T-helper 17 cell (primary cell): ENCODE data around the gene ROMO1. TPM values are rescaled to one million over a fixed set of nuclear protein-coding genes. Genes with fewer than 3 reads are reported as not detected.
"Not testable (repeated sequence)": the region's sequence is repeated elsewhere in the genome, so short reads cannot be mapped to it uniquely, and the experiment has no call there.

Experiments
- ATAC-seq: fragments of 150-1000 bp; cut with Tn5 transposase; 2 replicates; pipeline ENCODE4 v1.10.0; 2021; ENCODE audit warnings: mild to moderate bottlenecking, moderate library complexity
- DNase-seq, 3 donors: peaks; one replicate each; pipeline versions ENCODE4 v3.0.0 to v3.0.0-alpha.2; 2020 to 2021
- H3K9me3 ChIP-seq: one replicate; pipeline ENCODE4 v1.7.0; 2013; ENCODE audit warnings: low read length, mild to moderate bottlenecking; ENCODE audit not compliant: control insufficient read depth, poor library complexity, severe bottlenecking
- H3K27ac Mint-ChIP-seq: one replicate; pipeline ENCODE4 v1.8.0; 2022; ENCODE audit warnings: mild to moderate bottlenecking, moderate library complexity, mixed read lengths
- H3K27me3 Mint-ChIP-seq: one replicate; pipeline ENCODE4 v1.8.0; 2022; ENCODE audit warnings: mixed read lengths
- H3K36me3 Mint-ChIP-seq: one replicate; pipeline ENCODE4 v1.8.0; 2022; ENCODE audit warnings: low read depth, mixed read lengths
- H3K4me1 Mint-ChIP-seq: one replicate; pipeline ENCODE4 v1.8.0; 2022; ENCODE audit warnings: mild to moderate bottlenecking, mixed read lengths
- H3K4me3 Mint-ChIP-seq: one replicate; pipeline ENCODE4 v1.8.0; 2022; ENCODE audit warnings: mild to moderate bottlenecking, moderate library complexity, mixed read lengths
- total RNA-seq, 4 donors: library from RNA in 2 of 4; stranded (reverse) in 2 of 4; gene quantifications; one replicate each; pipeline ENCODE4 v1.2.3 and lab custom pipeline; 2022 to 2026

The ROMO1 gene
- total RNA-seq, 2 donors from 2014 or later: 35.1 to 37.6 TPM

GRCh38 chr20:35663516-35664465 is 35.4 kb upstream of the ROMO1 start:
- peak overlapping the region; percentile 99 for H3K27ac Mint-ChIP-seq
- ATAC-seq: peak; percentile 63

GRCh38 chr20:35664466-35665206 is 34.6 kb upstream of the ROMO1 start, which contains the start of the genes CPNE1 and RBM12:
Gene CPNE1, minus strand, starts transcription at chr20:35664900. Its CDS starts 31,977 bp downstream, at chr20:35632923.
Gene RBM12, minus strand, starts transcription at chr20:35664900. Its CDS starts 9,578 bp downstream, at chr20:35655322.
- H3K4me1 Mint-ChIP-seq: peaks cover 42% of the 10 kb centered on the region
- H3K4me3 Mint-ChIP-seq: peak within 1 kb of the TSS; percentile 91
- H3K27me3 Mint-ChIP-seq: no peaks in the 10 kb centered on the region
- H3K36me3 Mint-ChIP-seq: no peaks in the 10 kb centered on the region
- DNase-seq (peak; percentile 87 to 89 (median 89)), ATAC-seq (peak; percentile 80)
- peak within 1 kb of the TSS; percentile 99 for H3K27ac Mint-ChIP-seq
- H3K9me3 ChIP-seq: no peaks in the 10 kb centered on the region

More at GRCh38 chr20:35663516-35664465, 35.4 kb upstream of the ROMO1 start:
- H3K4me1 Mint-ChIP-seq: peaks cover 48% of the 10 kb centered on the region
- peak; percentile 36 to 49 (median 40) for DNase-seq
- H3K9me3 ChIP-seq: no peaks in the 10 kb centered on the region
- H3K4me3 Mint-ChIP-seq: peak overlapping the region; percentile 91
- no peaks in the 10 kb centered on the region for H3K27me3 Mint-ChIP-seq
- no peaks in the 10 kb centered on the region for H3K36me3 Mint-ChIP-seq

GRCh38 chr20:35665949-35666288 is 33.3 kb upstream of the ROMO1 start:
- H3K4me1 Mint-ChIP-seq: peaks cover 33% of the 10 kb centered on the region
- peaks cover 3% of the 10 kb centered on the region for H3K36me3 Mint-ChIP-seq
- DNase-seq (no peak), ATAC-seq (no peak)
- no peaks in the 10 kb centered on the region for H3K27me3 Mint-ChIP-seq
- H3K27ac Mint-ChIP-seq: peak overlapping the region; percentile 99
- H3K4me3 Mint-ChIP-seq: no peak overlapping the region
- H3K9me3 ChIP-seq: no peaks in the 10 kb centered on the region

GRCh38 chr20:35669221-35669620 is 30.0 kb upstream of the ROMO1 start:
- Mint-ChIP-seq H3K27ac (peak overlapping the region; percentile 29), H3K4me1 (peaks cover 4% of the 10 kb centered on the region), H3K36me3 (peaks cover 5% of the 10 kb centered on the region), H3K4me3 (no peak overlapping the region), H3K27me3 (no peaks in the 10 kb centered on the region)
- ATAC-seq (no peak), DNase-seq (no peak)
- H3K9me3 ChIP-seq: no peaks in the 10 kb centered on the region

GRCh38 chr20:35669681-35670080 is 29.5 kb upstream of the ROMO1 start:
- H3K4me3 Mint-ChIP-seq: no peak overlapping the region
- H3K27me3 Mint-ChIP-seq: no peaks in the 10 kb centered on the region
- no peak for DNase-seq
- no peaks in the 10 kb centered on the region for H3K9me3 ChIP-seq
- H3K4me1 Mint-ChIP-seq: peaks cover 3% of the 10 kb centered on the region
- H3K27ac Mint-ChIP-seq: peak overlapping the region; percentile 29
- no peak for ATAC-seq
- H3K36me3 Mint-ChIP-seq: peaks cover 5% of the 10 kb centered on the region

GRCh38 chr20:35673884-35674283 is 25.3 kb upstream of the ROMO1 start:
- Mint-ChIP-seq H3K4me1 (no peaks in the 10 kb centered on the region), H3K27ac (no peak overlapping the region), H3K36me3 (peaks cover 7% of the 10 kb centered on the region), H3K27me3 (no peaks in the 10 kb centered on the region), H3K4me3 (no peak overlapping the region)
- no peak for DNase-seq
- no peak for ATAC-seq
- no peaks in the 10 kb centered on the region for H3K9me3 ChIP-seq

- no peak for DNase-seq
- H3K4me3 Mint-ChIP-seq: no peak overlapping the region
- ATAC-seq: no peak
- H3K36me3 Mint-ChIP-seq: peaks cover 7% of the 10 kb centered on the region
- H3K27me3 Mint-ChIP-seq: no peaks in the 10 kb centered on the region
- H3K27ac Mint-ChIP-seq: peak overlapping the region; percentile 29
- no peaks in the 10 kb centered on the region for H3K9me3 ChIP-seq
- no peaks in the 10 kb centered on the region for H3K4me1 Mint-ChIP-seq
Observed at GRCh38 chr20:35674921-35675320, 24.3 kb upstream of the ROMO1 start.

- Mint-ChIP-seq H3K36me3 (peaks cover 2% of the 10 kb centered on the region), H3K4me3 (no peak overlapping the region), H3K27me3 (no peaks in the 10 kb centered on the region), H3K4me1 (no peaks in the 10 kb centered on the region), H3K27ac (no peak overlapping the region)
- ATAC-seq (no peak), DNase-seq (no peak)
- H3K9me3 ChIP-seq: no peaks in the 10 kb centered on the region
Observed at GRCh38 chr20:35680452-35681183, 18.6 kb upstream of the ROMO1 start.

- H3K9me3 ChIP-seq: no peaks in the 10 kb centered on the region
- Mint-ChIP-seq H3K27me3 (no peaks in the 10 kb centered on the region), H3K4me1 (no peaks in the 10 kb centered on the region), H3K27ac (no peak overlapping the region), H3K36me3 (no peaks in the 10 kb centered on the region), H3K4me3 (no peak overlapping the region)
- no peak for ATAC-seq
- DNase-seq: no peak
Observed at GRCh38 chr20:35681960-35682359, 17.2 kb upstream of the ROMO1 start.

GRCh38 chr20:35685368-35685767 is 13.8 kb upstream of the ROMO1 start:
- ATAC-seq, H3K4me1 Mint-ChIP-seq, H3K36me3 Mint-ChIP-seq, H3K4me3 Mint-ChIP-seq, H3K27me3 Mint-ChIP-seq, DNase-seq, H3K27ac Mint-ChIP-seq, H3K9me3 ChIP-seq: not testable (repeated sequence)

GRCh38 chr20:35686872-35687271 is 12.3 kb upstream of the ROMO1 start:
- H3K9me3 ChIP-seq, H3K27ac Mint-ChIP-seq, H3K27me3 Mint-ChIP-seq, H3K4me3 Mint-ChIP-seq, H3K36me3 Mint-ChIP-seq, ATAC-seq, H3K4me1 Mint-ChIP-seq, DNase-seq: not testable (repeated sequence)

GRCh38 chr20:35690265-35690664 is 8.9 kb upstream of the ROMO1 start:
- Mint-ChIP-seq H3K36me3 (peaks cover 6% of the 10 kb centered on the region), H3K4me3 (no peak overlapping the region)

More at GRCh38 chr20:35690265-35690664, 8.9 kb upstream of the ROMO1 start:
- no peak overlapping the region for H3K27ac Mint-ChIP-seq
- peaks cover 3% of the 10 kb centered on the region for H3K4me1 Mint-ChIP-seq
- no peak for ATAC-seq
- DNase-seq: no peak
- H3K9me3 ChIP-seq: no peaks in the 10 kb centered on the region
- no peaks in the 10 kb centered on the region for H3K27me3 Mint-ChIP-seq
